GM19099 (cell line): ENCODE results near the gene CYBA.

ENCODE experiments used
- POLR2A ChIP-seq: IDR thresholded peaks from 3 replicates; pipeline ENCODE4 v1.6.1; 2011; ENCODE audit warnings: low read depth; ENCODE audit not compliant: insufficient read length; ENCODE audit errors: extremely low read depth

Gene CYBA

DNA sequence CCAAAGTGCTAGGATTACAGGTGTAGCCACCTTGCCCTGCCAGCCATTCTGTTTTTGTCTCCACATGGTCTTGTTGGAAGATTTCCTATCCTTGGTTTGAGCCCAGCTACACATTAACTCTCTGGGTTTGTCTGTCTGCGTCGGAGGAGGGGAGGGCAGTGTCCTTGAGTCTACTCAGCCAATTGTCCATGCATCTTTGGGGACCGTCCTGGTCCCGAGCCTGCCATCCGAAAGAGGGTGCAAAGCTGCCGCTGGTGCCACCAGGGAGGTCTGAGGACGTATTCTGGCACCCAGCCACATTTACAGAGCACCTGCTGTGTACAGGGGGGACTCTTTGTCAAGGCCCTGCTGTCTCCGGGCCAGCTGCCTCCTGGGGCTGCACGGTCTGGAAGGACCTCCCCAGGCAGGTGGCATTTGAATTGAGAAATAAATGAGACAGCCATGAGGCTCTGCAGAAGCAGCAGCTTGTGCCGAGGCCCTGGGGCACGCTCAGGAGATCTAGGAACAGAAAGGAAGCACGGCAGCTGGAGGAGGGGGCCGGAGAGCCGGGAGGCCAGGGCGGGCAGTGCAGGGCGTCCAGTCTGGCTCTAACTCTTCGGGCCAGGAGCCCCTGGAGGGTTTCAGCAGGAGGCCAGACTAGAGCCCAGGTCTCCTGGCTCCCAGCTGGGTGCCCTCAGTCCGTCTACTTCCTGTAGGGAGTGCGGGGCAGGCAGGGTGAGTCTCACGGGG lies 1.5 kb downstream of the CYBA start:
- TF ChIP-seq POLR2A = peak; percentile 9

- peak; percentile 0 for TF ChIP-seq POLR2A
These were observed 3.4 kb downstream of the CYBA start for GRCh38 chr16:88647178-88648070.

- peak; percentile 22 for TF ChIP-seq POLR2A
These were observed 4.4 kb downstream of the CYBA start for GRCh38 chr16:88646345-88647034.

GRCh38 chr16:88645941-88646340 lies 4.9 kb downstream of the CYBA start:
- TF ChIP-seq POLR2A = no peak

- TF ChIP-seq POLR2A = no peak
These were observed 5.4 kb downstream of the CYBA start for GRCh38 chr16:88645455-88645854.

GRCh38 chr16:88643644-88643932 lies 7.3 kb downstream of the CYBA start:
- no peak for TF ChIP-seq POLR2A

DNA sequence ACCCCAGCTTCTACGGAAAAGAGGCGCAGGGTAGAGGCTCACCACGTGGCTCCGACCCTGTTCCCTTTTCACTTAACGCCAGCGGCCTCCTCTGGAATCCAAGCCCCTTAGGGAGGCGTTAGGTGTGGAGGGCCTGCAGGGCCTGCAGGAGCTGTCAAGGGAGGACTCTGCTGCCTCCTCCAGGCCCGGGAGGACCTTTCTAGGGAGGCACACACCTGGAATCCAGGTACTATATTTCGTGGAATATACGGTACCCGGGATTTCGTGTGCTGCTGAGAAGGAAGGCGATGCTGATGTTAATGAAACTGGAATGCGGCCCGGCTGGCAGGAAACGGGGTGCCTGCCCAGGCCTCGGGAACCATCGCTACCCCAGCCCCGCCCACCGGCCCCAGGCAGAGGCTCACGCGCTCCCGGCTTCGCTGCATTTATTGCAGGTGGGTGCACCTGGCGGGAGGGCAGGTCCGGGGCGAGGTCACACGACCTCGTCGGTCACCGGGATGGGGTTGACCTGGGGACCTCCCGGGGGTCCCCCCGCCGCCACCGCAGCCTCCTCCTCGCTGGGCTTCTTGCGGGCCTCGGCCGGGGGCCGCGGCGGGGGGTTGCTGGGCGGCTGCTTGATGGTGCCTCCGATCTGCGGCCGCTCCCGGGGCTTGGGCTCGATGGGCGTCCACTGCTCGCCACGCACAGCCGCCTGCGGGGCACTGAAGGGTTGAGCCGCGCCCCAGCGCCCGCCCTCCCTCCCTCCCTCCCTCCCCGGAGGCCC lies 7.8 kb downstream of the CYBA start:
- no peak for TF ChIP-seq POLR2A

GRCh38 chr16:88640498-88641247 lies 10.2 kb downstream of the CYBA start:
- no peak for TF ChIP-seq POLR2A

DNA sequence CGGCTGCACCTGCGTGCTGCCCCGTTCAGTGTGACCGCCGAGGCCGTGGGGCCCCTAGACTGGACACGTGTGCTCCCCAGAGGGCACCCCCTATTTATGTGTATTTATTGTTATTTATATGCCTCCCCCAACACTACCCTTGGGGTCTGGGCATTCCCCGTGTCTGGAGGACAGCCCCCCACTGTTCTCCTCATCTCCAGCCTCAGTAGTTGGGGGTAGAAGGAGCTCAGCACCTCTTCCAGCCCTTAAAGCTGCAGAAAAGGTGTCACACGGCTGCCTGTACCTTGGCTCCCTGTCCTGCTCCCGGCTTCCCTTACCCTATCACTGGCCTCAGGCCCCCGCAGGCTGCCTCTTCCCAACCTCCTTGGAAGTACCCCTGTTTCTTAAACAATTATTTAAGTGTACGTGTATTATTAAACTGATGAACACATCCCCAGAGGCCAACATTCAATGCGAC lies 10.8 kb downstream of the CYBA start:
- no peak for TF ChIP-seq POLR2A

DNA sequence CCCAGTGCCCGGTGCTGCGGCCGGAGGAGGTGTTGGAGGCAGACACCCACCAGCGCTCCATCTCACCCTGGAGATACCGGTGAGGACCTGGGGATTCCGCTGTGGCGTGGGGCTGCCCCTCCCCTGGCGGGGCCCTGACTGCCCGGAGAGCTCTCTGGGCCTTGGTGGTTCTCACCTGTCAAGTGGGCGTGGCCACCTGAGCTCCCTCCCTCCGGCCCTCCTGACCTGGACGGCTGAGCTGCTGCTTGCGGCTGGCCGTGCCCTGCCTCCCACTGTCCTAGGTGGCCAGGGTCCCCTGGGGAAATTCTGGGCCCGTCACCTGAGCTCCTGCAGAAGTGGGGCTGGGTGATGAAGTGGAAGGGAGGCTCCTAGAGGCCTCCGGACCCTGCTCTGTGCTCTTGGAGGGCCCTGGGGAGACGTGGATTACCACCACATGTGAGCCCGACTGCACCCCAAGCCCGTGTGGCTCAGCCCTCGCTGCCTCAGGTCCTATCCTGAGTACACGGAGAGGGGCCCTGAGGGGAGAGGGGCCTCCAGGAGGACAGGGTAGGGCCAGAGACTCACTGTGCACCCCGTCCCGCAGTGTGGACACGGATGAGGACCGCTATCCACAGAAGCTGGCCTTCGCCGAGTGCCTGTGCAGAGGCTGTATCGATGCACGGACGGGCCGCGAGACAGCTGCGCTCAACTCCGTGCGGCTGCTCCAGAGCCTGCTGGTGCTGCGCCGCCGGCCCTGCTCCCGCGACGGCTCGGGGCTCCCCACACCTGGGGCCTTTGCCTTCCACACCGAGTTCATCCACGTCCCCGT lies 11.4 kb downstream of the CYBA start:
- TF ChIP-seq POLR2A = no peak

DNA sequence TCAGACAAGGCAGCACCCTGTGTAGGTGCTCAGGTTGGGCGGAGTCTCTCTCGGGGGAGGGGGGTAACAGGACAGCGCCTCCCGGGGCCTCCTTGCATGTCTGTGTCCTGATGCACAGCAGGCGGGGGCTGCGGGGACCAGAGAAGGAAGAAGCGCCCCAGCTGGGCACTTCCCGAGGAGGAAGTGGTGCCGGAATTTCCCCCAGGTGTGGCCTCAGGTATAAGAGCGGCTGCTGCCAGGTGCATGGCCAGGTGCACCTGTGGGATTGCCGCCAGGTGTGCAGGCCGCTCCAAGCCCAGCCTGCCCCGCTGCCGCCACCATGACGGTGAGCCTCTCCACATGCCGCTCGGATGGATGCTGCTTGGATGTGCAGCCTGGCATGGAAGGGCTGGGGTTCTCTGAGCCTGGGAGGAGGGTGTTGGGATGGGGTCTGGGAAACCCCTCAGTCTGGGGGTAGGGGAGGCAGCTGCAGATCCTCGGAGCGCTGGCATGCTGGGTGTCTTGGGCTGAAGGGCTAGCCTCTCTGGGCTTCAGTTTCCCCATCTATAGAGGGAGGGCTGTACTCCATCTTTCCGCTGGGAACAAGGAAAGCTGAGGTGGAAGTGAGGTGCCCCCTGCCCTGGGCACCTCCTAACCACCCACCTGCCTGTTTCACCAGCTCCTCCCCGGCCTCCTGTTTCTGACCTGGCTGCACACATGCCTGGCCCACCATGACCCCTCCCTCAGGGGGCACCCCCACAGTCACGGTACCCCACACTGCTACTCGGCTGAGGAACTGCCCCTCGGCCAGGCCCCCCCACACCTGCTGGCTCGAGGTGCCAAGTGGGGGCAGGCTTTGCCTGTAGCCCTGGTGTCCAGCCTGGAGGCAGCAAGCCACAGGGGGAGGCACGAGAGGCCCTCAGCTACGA lies 12.3 kb downstream of the CYBA start, which contains the start of gene IL17C:
Gene IL17C (plus strand): TSS at position 250 of the 908 bp plus-strand sequence. CDS start 70 bp downstream, at position 320.
- no peak for TF ChIP-seq POLR2A
